ENCODE results near the gene CADPS.

The CADPS gene

GRCh38 chr3:62638316-62638715, 236.9 kb downstream of the CADPS start:
- H3K4me3 ChIP-seq (ENCODE audit: extremely low read depth, insufficient read depth, low read length, poor library complexity, severe bottlenecking), result no peak overlapping the region
- no peaks in the 10 kb centered on the region for H3K36me3 ChIP-seq (ENCODE audit: control insufficient read depth, insufficient read depth, low read length)
- H3K27ac ChIP-seq (ENCODE audit: low read depth, low read length, severe bottlenecking), result no peak overlapping the region
- no peaks in the 10 kb centered on the region for H3K4me1 ChIP-seq (ENCODE audit: control insufficient read depth, insufficient read depth, low read length, poor library complexity, severe bottlenecking)
- H3K9me3 ChIP-seq (ENCODE audit: control insufficient read depth, low read length), result no peaks in the 10 kb centered on the region
- 79 to 100% methylated on average over 2 of the region's 2 CpGs for WGBS, 2 experiments (ENCODE audit: insufficient coverage in 2 of 2)

DNA sequence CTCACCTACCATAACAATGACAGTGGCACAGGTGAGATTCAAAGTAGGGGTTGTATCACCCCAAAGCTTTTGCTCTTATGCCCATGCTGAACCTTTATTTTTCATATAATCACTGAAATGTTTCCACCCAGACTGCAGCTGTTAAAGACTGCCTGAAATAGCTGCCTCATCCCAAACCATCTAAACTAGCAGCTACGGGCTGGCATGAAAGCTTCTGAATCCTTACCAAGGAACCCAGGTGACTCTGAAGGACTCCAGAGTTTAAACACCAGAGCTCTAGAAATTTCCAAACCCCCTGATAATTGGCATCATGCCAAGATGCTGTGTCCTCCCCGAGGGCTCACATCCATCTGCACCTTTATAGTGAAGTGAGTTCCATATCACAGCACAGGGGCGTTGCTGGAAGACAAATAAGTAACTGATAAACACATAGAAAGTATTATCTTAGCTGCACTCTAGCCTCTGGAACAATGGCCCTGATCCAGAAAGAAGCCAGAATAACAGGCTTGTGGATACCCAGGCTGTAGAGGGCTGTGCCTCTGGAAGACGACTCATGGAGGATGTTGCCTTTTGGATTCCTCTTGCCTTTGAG, 238.9 kb downstream of the CADPS start:
- Histone ChIP-seq H3K4me1 (ENCODE audit: control insufficient read depth, insufficient read depth, low read length, poor library complexity, severe bottlenecking) (no peaks in the 10 kb centered on the region), H3K4me3 (ENCODE audit: extremely low read depth, insufficient read depth, low read length, poor library complexity, severe bottlenecking) (no peak overlapping the region), H3K36me3 (ENCODE audit: control insufficient read depth, insufficient read depth, low read length) (no peaks in the 10 kb centered on the region), H3K9me3 (ENCODE audit: control insufficient read depth, low read length) (no peaks in the 10 kb centered on the region), H3K27ac (ENCODE audit: low read depth, low read length, severe bottlenecking) (no peak overlapping the region)
- 79 to 86% methylated on average over 2 to 4 of the region's 4 CpGs for WGBS, 2 experiments (ENCODE audit: insufficient coverage in 2 of 2)

DNA sequence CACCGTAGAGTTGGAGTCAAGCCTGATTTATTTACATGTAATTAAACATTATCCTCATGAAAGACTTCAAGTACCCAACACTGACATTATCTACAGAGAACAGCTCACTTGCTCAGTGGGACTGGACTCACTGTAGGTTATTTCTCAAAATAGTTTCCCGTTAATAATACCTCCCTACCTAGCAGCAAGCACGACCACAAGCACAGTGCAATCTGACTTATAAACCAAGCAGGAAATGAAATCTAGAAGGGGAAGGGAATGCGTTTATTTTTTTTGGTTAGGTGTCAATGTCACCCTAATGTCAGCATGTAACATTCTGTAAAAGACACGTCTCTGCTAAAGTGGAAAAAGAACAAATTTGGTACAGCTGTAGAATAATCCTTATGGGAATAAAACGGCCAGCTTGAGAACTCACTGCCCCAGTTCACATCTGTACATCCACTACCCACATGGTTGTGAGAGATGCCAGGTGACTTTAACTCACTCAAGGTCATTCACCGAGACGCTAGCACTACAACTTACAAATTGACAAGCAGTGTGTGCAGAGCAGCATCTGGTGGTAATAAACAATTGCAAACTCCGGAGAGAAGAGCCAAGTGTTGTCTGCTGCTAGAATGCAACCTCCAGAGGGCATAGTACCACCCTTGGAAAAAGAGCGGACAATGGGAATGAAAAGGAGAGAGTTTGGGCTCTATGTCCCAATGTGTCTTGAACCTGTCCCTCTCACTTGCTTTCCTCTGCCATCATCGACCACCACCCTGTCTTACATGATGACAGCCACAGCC, 242.5 kb downstream of the CADPS start:
- no peaks in the 10 kb centered on the region for H3K36me3 ChIP-seq (ENCODE audit: control insufficient read depth, insufficient read depth, low read length)
- 80 to 83% methylated on average over 5 to 6 of the region's 11 CpGs for WGBS, 2 experiments (ENCODE audit: insufficient coverage in 2 of 2)
- H3K9me3 ChIP-seq (ENCODE audit: control insufficient read depth, low read length), result no peaks in the 10 kb centered on the region
- no peak overlapping the region for H3K4me3 ChIP-seq (ENCODE audit: extremely low read depth, insufficient read depth, low read length, poor library complexity, severe bottlenecking)
- no peaks in the 10 kb centered on the region for H3K4me1 ChIP-seq (ENCODE audit: control insufficient read depth, insufficient read depth, low read length, poor library complexity, severe bottlenecking)
- H3K27ac ChIP-seq (ENCODE audit: low read depth, low read length, severe bottlenecking), result no peak overlapping the region

GRCh38 chr3:62631488-62631887, 243.7 kb downstream of the CADPS start:
- Histone ChIP-seq H3K9me3 (ENCODE audit: control insufficient read depth, low read length) (no peaks in the 10 kb centered on the region), H3K27ac (ENCODE audit: low read depth, low read length, severe bottlenecking) (no peak overlapping the region), H3K4me3 (ENCODE audit: extremely low read depth, insufficient read depth, low read length, poor library complexity, severe bottlenecking) (no peak overlapping the region), H3K4me1 (ENCODE audit: control insufficient read depth, insufficient read depth, low read length, poor library complexity, severe bottlenecking) (no peaks in the 10 kb centered on the region), H3K36me3 (ENCODE audit: control insufficient read depth, insufficient read depth, low read length) (no peaks in the 10 kb centered on the region)
- WGBS, 2 experiments (ENCODE audit: insufficient coverage in 2 of 2), result 94 to 100% methylated on average over 1 to 2 of the region's 2 CpGs

GRCh38 chr3:62630664-62631063, 244.6 kb downstream of the CADPS start:
- Histone ChIP-seq H3K4me1 (ENCODE audit: control insufficient read depth, insufficient read depth, low read length, poor library complexity, severe bottlenecking) (no peaks in the 10 kb centered on the region), H3K27ac (ENCODE audit: low read depth, low read length, severe bottlenecking) (no peak overlapping the region), H3K36me3 (ENCODE audit: control insufficient read depth, insufficient read depth, low read length) (no peaks in the 10 kb centered on the region), H3K4me3 (ENCODE audit: extremely low read depth, insufficient read depth, low read length, poor library complexity, severe bottlenecking) (no peak overlapping the region), H3K9me3 (ENCODE audit: control insufficient read depth, low read length) (no peaks in the 10 kb centered on the region)

GRCh38 chr3:62625268-62625667, 249.9 kb downstream of the CADPS start:
- Histone ChIP-seq H3K4me3 (ENCODE audit: extremely low read depth, insufficient read depth, low read length, poor library complexity, severe bottlenecking) (no peak overlapping the region), H3K36me3 (ENCODE audit: control insufficient read depth, insufficient read depth, low read length) (no peaks in the 10 kb centered on the region), H3K27ac (ENCODE audit: low read depth, low read length, severe bottlenecking) (no peak overlapping the region), H3K9me3 (ENCODE audit: control insufficient read depth, low read length) (no peaks in the 10 kb centered on the region), H3K4me1 (ENCODE audit: control insufficient read depth, insufficient read depth, low read length, poor library complexity, severe bottlenecking) (no peaks in the 10 kb centered on the region)
- 57% methylated on average over 5 of the region's 6 CpGs for WGBS, 2 experiments (ENCODE audit: insufficient coverage in 2 of 2)

- no peak overlapping the region for H3K27ac ChIP-seq (ENCODE audit: low read depth, low read length, severe bottlenecking)
- no peaks in the 10 kb centered on the region for H3K36me3 ChIP-seq (ENCODE audit: control insufficient read depth, insufficient read depth, low read length)
- no peaks in the 10 kb centered on the region for H3K4me1 ChIP-seq (ENCODE audit: control insufficient read depth, insufficient read depth, low read length, poor library complexity, severe bottlenecking)
- no peaks in the 10 kb centered on the region for H3K9me3 ChIP-seq (ENCODE audit: control insufficient read depth, low read length)
- no peak overlapping the region for H3K4me3 ChIP-seq (ENCODE audit: extremely low read depth, insufficient read depth, low read length, poor library complexity, severe bottlenecking)
These were observed 251.0 kb downstream of the CADPS start for GRCh38 chr3:62624185-62624584.

DNA sequence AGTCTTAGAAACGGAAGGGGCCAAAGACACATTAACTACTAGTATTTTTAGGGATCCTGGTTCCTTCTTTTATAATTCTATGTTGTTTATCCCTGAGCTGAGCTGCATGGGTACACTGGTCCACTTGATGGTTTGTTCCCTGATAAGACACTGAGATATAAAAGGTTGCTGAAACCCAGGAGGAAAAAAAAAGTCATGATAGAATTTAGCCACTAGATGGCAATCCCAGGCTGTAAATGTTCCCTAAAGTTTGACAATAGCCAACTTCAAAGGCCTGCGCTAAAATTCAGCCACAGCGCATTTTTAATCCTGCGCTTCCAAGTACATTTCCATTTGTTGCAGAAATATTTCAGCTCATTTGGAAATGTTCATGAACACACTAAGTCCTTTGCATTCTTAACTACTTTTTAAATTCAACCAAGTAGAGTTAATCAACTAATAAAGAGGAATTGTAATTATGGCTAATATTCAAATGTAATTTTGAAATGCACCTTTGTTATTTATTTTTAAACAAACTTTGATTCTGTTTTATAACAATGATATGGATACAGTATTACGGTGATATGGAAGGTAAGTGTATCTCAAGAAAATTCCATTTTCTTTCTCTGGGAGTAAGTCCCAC, 252.6 kb downstream of the CADPS start:
- WGBS, 2 experiments (ENCODE audit: insufficient coverage in 2 of 2), result 20 to 56% methylated on average over 2 to 3 of the region's 5 CpGs
- no peaks in the 10 kb centered on the region for H3K4me1 ChIP-seq (ENCODE audit: control insufficient read depth, insufficient read depth, low read length, poor library complexity, severe bottlenecking)
- H3K4me3 ChIP-seq (ENCODE audit: extremely low read depth, insufficient read depth, low read length, poor library complexity, severe bottlenecking), result no peak overlapping the region
- no peak overlapping the region for H3K27ac ChIP-seq (ENCODE audit: low read depth, low read length, severe bottlenecking)
- no peaks in the 10 kb centered on the region for H3K36me3 ChIP-seq (ENCODE audit: control insufficient read depth, insufficient read depth, low read length)
- no peaks in the 10 kb centered on the region for H3K9me3 ChIP-seq (ENCODE audit: control insufficient read depth, low read length)

- H3K9me3 ChIP-seq (ENCODE audit: control insufficient read depth, low read length), result no peaks in the 10 kb centered on the region
- no peak overlapping the region for H3K4me3 ChIP-seq (ENCODE audit: extremely low read depth, insufficient read depth, low read length, poor library complexity, severe bottlenecking)
- H3K4me1 ChIP-seq (ENCODE audit: control insufficient read depth, insufficient read depth, low read length, poor library complexity, severe bottlenecking), result no peaks in the 10 kb centered on the region
- no peaks in the 10 kb centered on the region for H3K36me3 ChIP-seq (ENCODE audit: control insufficient read depth, insufficient read depth, low read length)
- no peak overlapping the region for H3K27ac ChIP-seq (ENCODE audit: low read depth, low read length, severe bottlenecking)
- WGBS, 2 experiments (ENCODE audit: insufficient coverage in 2 of 2), result 80 to 89% methylated on average over 4 to 6 of the region's 6 CpGs
These were observed 253.3 kb downstream of the CADPS start for GRCh38 chr3:62621925-62622324.

GRCh38 chr3:62621176-62621575, 254.0 kb downstream of the CADPS start:
- Histone ChIP-seq H3K9me3 (ENCODE audit: control insufficient read depth, low read length) (no peaks in the 10 kb centered on the region), H3K4me3 (ENCODE audit: extremely low read depth, insufficient read depth, low read length, poor library complexity, severe bottlenecking) (no peak overlapping the region), H3K4me1 (ENCODE audit: control insufficient read depth, insufficient read depth, low read length, poor library complexity, severe bottlenecking) (no peaks in the 10 kb centered on the region), H3K36me3 (ENCODE audit: control insufficient read depth, insufficient read depth, low read length) (no peaks in the 10 kb centered on the region), H3K27ac (ENCODE audit: low read depth, low read length, severe bottlenecking) (no peak overlapping the region)
- WGBS, 2 experiments (ENCODE audit: insufficient coverage in 2 of 2), result 70 to 72% methylated on average over 2 of the region's 3 CpGs

DNA sequence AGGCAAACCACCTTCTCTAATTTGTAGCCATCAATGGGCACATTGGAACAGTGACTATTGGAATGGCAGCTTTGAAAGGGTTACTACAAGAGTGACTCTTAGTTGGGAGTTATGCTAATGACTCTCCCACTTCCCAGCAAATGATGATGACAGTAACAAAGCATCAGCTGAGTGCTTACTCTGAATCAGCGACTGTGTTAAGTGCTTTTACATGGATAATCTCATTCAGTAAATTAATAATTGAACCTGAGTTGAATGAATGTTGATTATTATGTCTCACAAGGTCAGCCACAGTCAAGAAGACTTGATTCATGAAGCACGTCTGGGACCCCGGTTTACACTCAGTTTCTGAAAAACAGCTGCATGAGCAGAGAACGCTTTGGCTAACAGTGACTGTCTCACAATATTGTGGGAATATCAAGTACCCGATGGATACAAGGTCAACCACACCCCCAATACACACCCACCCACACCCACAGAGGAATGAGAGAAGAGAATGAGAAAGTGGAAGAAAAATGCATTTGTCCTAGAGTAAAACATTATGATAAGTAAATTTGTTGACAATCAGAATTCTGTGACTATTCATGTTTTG, 259.9 kb downstream of the CADPS start:
- Histone ChIP-seq H3K4me1 (ENCODE audit: control insufficient read depth, insufficient read depth, low read length, poor library complexity, severe bottlenecking) (peaks cover 4% of the 10 kb centered on the region), H3K27ac (ENCODE audit: low read depth, low read length, severe bottlenecking) (no peak overlapping the region), H3K36me3 (ENCODE audit: control insufficient read depth, insufficient read depth, low read length) (no peaks in the 10 kb centered on the region), H3K4me3 (ENCODE audit: extremely low read depth, insufficient read depth, low read length, poor library complexity, severe bottlenecking) (no peak overlapping the region), H3K9me3 (ENCODE audit: control insufficient read depth, low read length) (no peaks in the 10 kb centered on the region)
- 81 to 92% methylated on average over 2 of the region's 5 CpGs for WGBS, 2 experiments (ENCODE audit: insufficient coverage in 2 of 2)

Measured in mesodermal cell (in vitro differentiated cells).